DOHH2 (cell line): ENCODE results near the gene KRTAP5-3.

Experiments used
- H3F3A ChIP-seq: fragments of 200-600 bp; sonication (generic), shearing (Covaris generic); 2 replicates; pipeline ENCODE4 v1.6.0; 2016; ENCODE audit warnings: antibody characterized with exemption, mild to moderate bottlenecking; ENCODE audit not compliant: control insufficient read depth, insufficient read depth
- H3K27ac ChIP-seq: fragments of 200-600 bp; sonication (generic); 2 replicates; pipeline ENCODE4 v1.5.1; 2014; ENCODE audit warnings: low read depth, mild to moderate bottlenecking, low read length, moderate library complexity
- H3K27me3 ChIP-seq: fragments of 200-600 bp; sonication (generic); 2 replicates; pipeline ENCODE4 v1.6.1; 2014; ENCODE audit warnings: mild to moderate bottlenecking, low read length, mixed read lengths; ENCODE audit not compliant: control insufficient read depth
- H3K36me3 ChIP-seq: fragments of 200-600 bp; sonication (generic); 2 replicates; pipeline ENCODE4 v1.6.1; 2014; ENCODE audit warnings: mild to moderate bottlenecking, low read length, moderate library complexity, mixed read lengths; ENCODE audit not compliant: control insufficient read depth
- H3K4me1 ChIP-seq: fragments of 200-600 bp; sonication (generic); 2 replicates; pipeline ENCODE4 v1.6.1; 2014; ENCODE audit warnings: mild to moderate bottlenecking, low read length, mixed read lengths; ENCODE audit not compliant: control insufficient read depth
- H3K4me2 ChIP-seq: fragments of 200-600 bp; sonication (generic); 2 replicates; pipeline ENCODE4 v1.6.0; 2014; ENCODE audit warnings: mild to moderate bottlenecking, low read length, moderate library complexity
- H3K4me3 ChIP-seq: fragments of 200-600 bp; sonication (generic); 2 replicates; pipeline ENCODE4 v1.5.1; 2014; ENCODE audit warnings: mild to moderate bottlenecking, low read length, mixed read lengths
- H3K79me2 ChIP-seq: fragments of 200-600 bp; sonication (generic); 2 replicates; pipeline ENCODE4 v1.6.1; 2014; ENCODE audit warnings: mild to moderate bottlenecking, low read length, mixed read lengths; ENCODE audit not compliant: control insufficient read depth
- H3K9me2 ChIP-seq: fragments of 200-600 bp; sonication (generic); replicated peaks from 2 replicates; pipeline ENCODE4 v1.6.1; 2014; ENCODE audit warnings: mild to moderate bottlenecking, low read length, mixed read lengths; ENCODE audit not compliant: control insufficient read depth
- H3K9me3 ChIP-seq: fragments of 200-600 bp; sonication (generic); 2 replicates; pipeline ENCODE4 v1.6.1; 2014; ENCODE audit warnings: antibody characterized with exemption, low read length, mixed read lengths; ENCODE audit not compliant: control insufficient read depth, insufficient read depth
- H4K20me1 ChIP-seq: fragments of 200-600 bp; sonication (generic); 2 replicates; pipeline ENCODE4 v1.6.0; 2014; ENCODE audit warnings: low read depth, mild to moderate bottlenecking, antibody characterized with exemption, low read length, moderate library complexity; ENCODE audit not compliant: control insufficient read depth, insufficient read depth
- EZH2phosphoT487 ChIP-seq: fragments of 200-600 bp; sonication (generic); IDR thresholded peaks from 2 replicates; pipeline ENCODE4 v1.6.1; 2017; ENCODE audit warnings: borderline replicate concordance, mild to moderate bottlenecking, antibody characterized with exemption, low read length, moderate library complexity, mixed read lengths
- TF ChIP-seq, protein P1 (sequence below): fragments of 200-600 bp; sonication (generic); IDR thresholded peaks from one replicate; pipeline ENCODE4 v1.5.1; 2014; ENCODE audit warnings: antibody characterized with exemption, mild to moderate bottlenecking, low read depth, low read length; ENCODE audit not compliant: poor library complexity, severe bottlenecking

Gene KRTAP5-3

DNA sequence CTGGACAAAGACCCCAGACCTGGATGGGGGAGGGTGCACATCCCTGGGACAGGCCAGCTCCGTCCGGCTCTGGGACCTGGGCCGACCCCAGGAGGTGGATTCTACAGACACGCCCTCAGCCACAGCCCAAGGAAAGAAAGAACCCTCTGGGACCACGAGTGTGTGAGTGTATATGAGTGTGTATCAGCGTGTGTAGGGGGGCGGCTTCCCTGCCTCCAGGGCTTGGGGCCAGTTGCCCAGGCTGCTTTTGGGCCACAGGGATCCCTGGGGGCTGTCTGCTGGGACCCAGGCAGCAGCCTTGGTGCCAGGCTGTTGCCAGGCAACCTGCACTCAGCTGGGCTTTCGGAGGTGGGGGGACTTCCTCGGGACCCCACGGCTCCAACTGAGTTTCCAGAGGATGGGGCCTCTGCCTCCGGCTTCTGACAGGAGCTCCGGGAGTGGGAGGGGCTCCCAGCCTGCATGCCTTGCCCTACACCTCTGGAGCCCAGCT, 45.1 kb downstream of the KRTAP5-3 start:
- no peaks in the 10 kb centered on the region for H3K36me3 ChIP-seq
- H3K27me3 ChIP-seq = no peaks in the 10 kb centered on the region
- no peak overlapping the region for H3K27ac ChIP-seq
- no peaks in the 10 kb centered on the region for H4K20me1 ChIP-seq
- H3F3A ChIP-seq = no peaks in the 10 kb centered on the region
- H3K4me2 ChIP-seq = no peak overlapping the region
- no peaks in the 10 kb centered on the region for H3K4me1 ChIP-seq
- TF ChIP-seq, protein P1, sequence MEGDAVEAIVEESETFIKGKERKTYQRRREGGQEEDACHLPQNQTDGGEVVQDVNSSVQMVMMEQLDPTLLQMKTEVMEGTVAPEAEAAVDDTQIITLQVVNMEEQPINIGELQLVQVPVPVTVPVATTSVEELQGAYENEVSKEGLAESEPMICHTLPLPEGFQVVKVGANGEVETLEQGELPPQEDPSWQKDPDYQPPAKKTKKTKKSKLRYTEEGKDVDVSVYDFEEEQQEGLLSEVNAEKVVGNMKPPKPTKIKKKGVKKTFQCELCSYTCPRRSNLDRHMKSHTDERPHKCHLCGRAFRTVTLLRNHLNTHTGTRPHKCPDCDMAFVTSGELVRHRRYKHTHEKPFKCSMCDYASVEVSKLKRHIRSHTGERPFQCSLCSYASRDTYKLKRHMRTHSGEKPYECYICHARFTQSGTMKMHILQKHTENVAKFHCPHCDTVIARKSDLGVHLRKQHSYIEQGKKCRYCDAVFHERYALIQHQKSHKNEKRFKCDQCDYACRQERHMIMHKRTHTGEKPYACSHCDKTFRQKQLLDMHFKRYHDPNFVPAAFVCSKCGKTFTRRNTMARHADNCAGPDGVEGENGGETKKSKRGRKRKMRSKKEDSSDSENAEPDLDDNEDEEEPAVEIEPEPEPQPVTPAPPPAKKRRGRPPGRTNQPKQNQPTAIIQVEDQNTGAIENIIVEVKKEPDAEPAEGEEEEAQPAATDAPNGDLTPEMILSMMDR = no peak
- TF ChIP-seq EZH2phosphoT487 = no peak
- H3K4me3 ChIP-seq = no peak overlapping the region
- H3K9me3 ChIP-seq = no peaks in the 10 kb centered on the region
- H3K79me2 ChIP-seq = no peaks in the 10 kb centered on the region
- no peaks in the 10 kb centered on the region for H3K9me2 ChIP-seq

DNA sequence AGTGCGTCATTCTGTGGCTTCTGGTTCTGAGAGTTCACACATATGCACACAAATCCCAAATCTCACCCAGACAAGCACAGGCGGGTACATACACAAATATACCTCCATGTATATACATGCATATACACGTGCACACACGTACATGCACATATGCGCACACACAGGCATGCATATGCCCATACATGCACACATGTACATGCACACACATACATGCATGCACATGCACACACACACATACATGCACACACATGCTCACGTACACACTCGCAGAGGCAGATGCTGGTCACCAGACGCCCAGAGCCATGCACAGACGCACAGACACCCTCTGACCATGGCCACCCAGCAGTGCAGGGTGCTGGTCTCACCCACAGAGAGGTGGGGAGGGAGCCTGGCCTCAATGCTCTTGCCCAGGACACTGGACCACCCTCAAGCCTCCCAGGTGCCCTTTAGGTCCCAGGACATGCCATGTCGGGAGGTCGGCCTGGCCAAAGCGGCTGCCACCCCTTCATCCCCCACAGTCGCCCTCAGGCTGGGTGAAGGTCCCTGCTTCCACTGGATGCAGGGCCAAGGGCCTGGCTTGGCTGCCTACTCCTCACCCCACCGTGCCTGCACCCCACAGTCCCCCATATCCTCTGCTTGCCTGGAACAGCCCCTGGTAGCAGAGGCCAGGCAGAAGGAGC, 45.7 kb downstream of the KRTAP5-3 start:
- H3K36me3 ChIP-seq = no peaks in the 10 kb centered on the region
- H3K79me2 ChIP-seq = no peaks in the 10 kb centered on the region
- no peak overlapping the region for H3K4me2 ChIP-seq
- H3F3A ChIP-seq = no peaks in the 10 kb centered on the region
- H3K9me2 ChIP-seq = no peaks in the 10 kb centered on the region
- H3K4me3 ChIP-seq = no peak overlapping the region
- H4K20me1 ChIP-seq = no peaks in the 10 kb centered on the region
- H3K9me3 ChIP-seq = no peaks in the 10 kb centered on the region
- H3K4me1 ChIP-seq = no peaks in the 10 kb centered on the region
- H3K27me3 ChIP-seq = no peaks in the 10 kb centered on the region
- TF ChIP-seq, protein P1 = no peak
- no peak for TF ChIP-seq EZH2phosphoT487
- H3K27ac ChIP-seq = no peak overlapping the region

DNA sequence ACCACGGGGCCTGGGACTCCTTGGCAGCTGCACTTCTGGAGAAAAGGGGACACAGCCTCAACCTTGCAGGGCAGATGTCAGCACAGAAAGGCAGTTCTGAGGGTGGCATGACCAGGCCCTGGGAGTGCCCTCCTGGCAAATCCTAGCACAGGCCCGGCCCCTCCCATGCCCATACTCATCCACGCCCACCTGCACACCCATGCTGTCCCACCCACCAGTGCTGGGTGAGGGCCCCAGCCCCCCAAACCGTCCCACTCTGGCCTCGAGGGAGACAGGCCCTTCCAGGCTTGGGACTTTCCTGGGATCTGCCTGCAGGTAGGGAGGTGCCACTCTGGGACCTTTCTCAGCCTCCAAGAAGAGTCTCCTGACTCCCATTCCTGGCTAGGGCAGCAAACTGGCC, 46.3 kb downstream of the KRTAP5-3 start:
- TF ChIP-seq, protein P1 = no peak
- TF ChIP-seq EZH2phosphoT487 = no peak
- H3K9me3 ChIP-seq = no peaks in the 10 kb centered on the region
- no peaks in the 10 kb centered on the region for H3K27me3 ChIP-seq
- H3K4me3 ChIP-seq = no peak overlapping the region
- no peaks in the 10 kb centered on the region for H3K79me2 ChIP-seq
- H3K36me3 ChIP-seq = no peaks in the 10 kb centered on the region
- H3K4me2 ChIP-seq = no peak overlapping the region
- H3K27ac ChIP-seq = no peak overlapping the region
- H3K4me1 ChIP-seq = no peaks in the 10 kb centered on the region
- H3F3A ChIP-seq = no peaks in the 10 kb centered on the region
- H3K9me2 ChIP-seq = no peaks in the 10 kb centered on the region
- H4K20me1 ChIP-seq = no peaks in the 10 kb centered on the region
